HPDE6-E6E7 (cell line): Measurements from ENCODE around the gene TRDN.
"Not testable (repeated sequence)": the region's sequence is repeated elsewhere in the genome, so short reads cannot be mapped to it uniquely, and the experiment has no call there.

Source experiments
- DNase-seq: peaks from one replicate; pipeline ENCODE4 v3.0.0; 2011; ENCODE audit warnings: missing footprints; ENCODE audit errors: extremely low spot score

Gene TRDN

DNA sequence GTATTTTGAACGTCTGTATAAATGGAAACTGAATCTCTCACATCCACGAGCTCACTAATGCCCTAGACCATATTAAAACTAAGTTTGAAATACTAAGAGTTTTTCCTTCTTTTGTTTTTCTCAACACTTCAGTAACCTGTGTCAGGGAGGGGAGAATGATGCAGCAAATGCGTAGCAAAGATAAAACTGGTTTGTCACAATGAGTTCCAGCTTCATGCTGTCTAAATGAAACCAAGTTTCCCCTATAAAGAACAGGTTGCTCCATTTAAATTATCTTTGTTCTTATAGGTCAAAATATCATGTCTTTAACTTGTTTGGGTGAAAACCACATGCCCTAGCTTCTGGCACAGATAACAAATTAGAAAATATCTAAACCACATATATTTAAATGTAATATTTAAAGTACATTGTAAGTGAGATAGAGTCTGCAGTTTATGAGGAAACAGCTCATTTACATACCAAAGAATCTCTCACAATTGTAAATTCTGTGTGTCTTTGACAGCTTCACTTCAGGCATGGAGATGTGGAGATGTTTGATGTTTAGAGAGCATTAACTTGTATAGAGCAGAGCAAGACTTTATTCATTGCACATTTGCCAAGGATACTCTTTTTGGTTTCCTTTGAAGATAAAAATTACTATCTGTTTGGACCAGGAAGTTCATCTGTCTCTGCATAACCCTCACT, 7.3 kb downstream of the TRDN start:
- no peak for DNase-seq

DNA sequence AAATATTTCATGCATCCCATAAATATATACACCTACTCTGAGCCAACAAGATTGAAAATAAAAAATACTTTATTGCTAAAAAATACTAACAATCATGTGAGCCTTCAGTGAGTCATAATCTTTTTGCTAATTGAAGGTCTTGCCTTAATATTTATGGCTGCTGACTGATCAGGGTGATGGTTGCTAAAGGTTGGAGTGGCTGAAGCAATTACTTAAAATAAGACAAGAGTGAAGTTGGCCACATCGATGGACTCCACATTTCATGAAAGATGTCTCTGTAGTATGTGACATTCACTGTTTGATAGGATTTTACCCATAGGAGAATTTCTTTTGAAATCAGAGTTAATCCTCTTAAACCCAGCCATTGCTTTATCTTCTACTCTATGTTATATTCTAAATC, 11.1 kb downstream of the TRDN start:
- no peak for DNase-seq

DNA sequence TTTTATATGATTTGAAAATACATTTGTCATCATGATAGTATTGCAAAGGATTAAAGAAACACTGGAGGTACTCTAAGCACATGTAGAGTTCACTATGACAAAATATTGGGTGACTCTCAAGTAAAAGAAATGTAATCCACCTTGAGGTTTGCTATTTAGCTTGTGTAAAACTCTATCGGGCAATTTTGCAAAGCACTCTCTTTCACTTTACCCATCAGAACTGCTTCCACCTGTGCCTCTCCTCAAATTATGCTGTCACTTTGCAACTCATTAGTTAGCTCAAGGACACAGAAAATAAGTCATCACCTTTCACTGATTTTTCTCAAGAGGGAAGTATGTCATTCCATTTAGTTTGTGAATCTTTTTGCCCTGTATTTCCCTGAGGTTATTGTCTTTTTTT, 14.0 kb downstream of the TRDN start:
- no peak for DNase-seq

DNA sequence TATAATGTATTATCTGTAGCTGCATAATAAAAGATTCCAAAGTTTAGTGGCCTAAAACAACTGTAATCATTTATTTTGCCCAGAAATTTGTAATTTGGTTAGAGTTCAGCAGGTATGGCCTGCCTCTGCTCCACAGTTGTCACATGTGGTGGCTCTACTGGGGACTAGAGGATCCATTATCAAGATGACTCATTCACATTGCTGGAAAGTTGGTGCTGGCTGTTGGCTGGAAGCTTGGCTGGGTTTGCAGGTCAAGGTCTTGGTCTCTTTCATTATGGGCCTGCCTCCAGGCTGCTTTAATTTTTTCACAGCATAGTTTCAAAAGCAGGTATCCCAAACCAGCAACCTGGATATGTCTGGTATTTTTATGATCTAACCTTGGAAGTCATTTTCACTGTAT, 17.6 kb downstream of the TRDN start:
- DNase-seq, result no peak

DNA sequence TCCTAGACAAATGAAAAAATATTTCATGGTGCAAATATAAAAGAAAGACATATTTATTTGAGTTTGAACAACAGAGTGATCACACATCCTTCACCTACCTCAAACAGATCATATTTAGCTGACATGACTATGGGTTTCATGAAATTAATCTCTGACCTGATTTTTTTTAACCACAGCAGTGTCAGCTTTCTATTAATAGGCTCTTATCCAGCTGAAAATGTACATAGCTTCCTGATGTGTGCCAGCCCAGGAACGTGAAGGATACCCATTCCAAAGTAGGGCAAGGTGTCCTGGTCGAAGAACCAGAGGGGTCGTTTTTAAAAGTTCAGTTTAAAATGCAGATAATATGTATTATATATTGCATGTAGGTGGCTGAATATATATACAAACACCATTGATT, 19.8 kb downstream of the TRDN start:
- no peak for DNase-seq

DNA sequence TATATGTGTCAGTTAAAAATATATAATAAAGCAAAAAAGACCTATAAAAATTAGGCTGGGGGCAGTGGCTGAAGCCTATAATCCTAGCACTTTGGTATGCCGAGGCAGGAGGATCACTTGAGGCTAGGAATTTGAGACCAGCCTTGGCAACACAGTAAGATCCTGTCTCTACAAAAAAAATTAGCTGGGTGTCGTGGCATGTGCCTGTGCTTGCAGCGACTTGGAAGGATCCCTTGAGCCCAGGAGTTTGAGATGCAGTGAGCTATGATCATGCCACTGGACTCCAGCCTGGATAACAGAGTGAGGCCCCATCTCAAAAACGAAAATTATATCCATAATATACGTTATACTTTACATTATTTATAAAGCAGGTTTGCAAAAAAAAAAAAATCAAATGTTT, 20.7 kb downstream of the TRDN start:
- no peak for DNase-seq

DNA sequence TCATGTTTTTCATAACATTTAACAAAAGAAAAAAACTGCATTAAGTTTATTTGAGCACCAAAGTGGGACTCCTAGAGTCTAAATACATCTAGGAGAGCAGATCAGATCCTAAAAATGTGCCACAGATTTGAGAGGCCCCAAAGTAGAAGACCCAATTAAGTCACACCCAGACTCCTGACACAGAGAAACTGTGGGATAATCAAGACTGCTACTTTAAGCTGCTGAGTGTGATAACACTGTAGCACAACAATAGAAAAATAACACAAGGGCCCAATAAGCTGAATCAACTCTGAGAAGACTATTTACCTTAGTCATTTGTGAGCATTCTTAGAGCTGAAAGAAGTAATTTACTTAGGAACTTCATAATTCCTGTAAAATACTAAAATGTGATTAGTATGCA, 26.0 kb downstream of the TRDN start:
- DNase-seq, result no peak

DNA sequence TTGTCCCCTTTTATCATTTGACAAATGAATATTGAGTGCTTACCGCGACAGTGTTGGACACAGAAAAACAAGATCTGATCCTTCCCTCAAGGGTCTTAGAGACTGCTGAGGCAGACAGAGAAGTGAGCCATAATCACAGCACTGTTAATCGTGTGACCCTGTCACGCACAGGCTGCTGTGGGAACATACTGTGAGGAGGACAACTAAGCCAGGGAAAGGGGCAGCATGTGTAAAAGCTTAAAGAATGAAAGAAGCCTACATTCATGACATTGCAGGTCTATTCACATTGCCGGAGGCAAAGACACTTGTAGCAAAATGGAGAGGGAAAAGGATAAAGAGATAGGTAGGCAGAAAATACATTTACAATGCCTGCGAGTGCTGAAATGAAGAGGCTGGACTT, 32.7 kb downstream of the TRDN start:
- no peak for DNase-seq

DNA sequence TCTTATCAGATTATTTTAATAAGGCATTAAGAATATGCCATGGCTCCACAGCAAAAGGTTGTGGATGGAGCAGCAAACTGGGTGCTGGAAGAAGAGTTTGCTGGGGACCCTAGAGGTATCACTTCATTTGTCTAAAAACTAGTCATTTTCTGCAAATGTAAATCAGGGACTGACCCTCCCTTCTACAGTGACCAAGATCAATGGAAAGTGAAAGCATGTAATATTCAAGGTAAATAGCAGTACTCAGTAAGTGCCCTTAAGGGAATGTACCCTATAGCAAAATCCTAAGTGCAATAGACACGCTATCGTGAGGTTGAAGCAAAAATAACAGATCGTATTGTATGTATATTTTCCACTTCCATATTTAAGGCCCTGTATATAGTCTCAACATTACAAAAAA, 38.7 kb downstream of the TRDN start:
- DNase-seq, result no peak

DNA sequence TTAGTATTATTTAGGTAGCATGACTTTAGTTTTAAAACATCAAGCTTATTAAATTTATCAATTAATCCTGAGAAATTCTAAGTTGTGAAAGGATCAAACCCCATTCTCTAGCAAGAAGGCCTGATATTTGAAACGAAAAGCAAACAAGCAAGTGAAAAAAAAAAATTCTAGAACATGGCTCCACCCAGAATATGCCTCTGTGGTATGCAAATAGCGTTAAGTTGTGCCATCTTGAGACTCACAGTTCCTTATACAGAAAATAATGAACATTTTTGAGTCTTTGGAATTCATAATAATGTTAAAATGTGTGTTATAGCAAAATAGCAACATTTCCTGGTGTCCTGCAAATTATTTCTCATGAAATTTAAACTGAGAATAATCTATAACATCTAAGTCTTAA, 42.0 kb downstream of the TRDN start:
- no peak for DNase-seq

DNA sequence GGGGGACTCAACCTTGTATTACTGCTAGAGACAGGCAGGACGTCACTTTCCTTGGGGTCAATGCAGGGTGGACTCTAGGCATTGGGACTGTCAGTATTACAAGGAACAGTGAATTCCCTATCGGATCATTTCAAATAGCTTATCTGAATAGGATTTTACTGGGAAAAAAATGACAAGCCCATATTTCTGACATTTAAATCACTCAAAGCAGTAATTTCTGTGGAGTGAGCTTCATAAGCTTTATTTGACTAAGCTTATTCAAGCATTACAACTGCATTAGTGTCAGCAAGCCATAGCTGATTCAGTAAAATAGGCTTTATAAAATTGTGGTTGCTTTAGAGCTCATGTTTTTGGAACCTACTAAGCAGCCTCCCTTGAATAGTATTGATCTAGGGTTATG, 44.3 kb downstream of the TRDN start:
- no peak for DNase-seq

DNA sequence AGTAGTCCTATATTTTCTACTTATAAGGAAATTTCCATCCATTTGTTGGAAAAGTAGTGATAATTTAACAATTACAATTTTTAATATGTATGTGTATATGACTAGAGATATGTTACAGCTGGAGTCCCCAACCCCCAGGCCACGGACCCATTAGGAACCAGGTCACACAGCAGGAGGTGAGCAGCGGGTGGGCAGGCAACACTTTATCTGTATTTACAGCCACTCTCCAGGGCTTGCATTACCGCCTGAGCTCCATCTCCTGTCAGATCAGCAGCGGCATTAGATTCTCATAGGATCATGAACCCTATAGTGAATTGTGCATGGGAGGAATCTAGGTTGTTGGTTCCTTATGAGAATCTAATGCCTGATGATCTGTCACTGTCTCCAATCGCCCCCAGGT, 46.8 kb downstream of the TRDN start:
- no peak for DNase-seq

DNA sequence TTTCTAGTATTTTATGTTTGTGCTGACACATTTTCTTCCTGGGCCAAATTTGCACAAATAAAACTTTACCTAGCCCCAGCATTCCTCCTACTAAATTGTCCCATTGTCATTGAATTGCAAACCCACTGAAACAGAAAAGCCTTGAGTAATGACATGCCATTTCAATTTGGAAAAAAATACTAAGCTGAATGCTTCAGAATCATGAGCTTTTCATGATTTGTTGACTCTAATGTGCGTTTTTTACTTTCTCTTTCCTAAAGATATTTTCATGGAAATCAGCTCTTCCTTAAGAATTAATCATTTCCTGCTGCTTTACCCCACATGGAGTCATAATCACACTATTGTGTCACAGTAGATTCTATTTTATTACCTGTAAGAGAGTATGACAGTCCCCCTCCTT, 47.4 kb downstream of the TRDN start:
- DNase-seq, result no peak

DNA sequence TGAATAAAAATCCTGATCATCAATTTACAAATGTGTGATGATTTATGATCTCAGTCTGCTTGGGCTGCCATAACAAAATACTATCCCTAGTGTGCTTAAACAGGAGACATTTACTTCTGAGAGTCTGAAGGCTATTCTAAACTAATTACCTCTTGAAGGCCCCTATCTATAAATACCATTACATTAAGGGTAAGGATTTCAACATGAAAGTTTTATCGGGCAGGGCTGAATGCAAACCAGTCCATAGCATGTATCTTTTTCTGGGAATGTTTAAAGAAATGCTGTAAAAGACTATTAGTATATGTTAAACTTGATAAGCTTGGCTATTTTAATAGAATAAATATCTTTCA, 48.2 kb downstream of the TRDN start:
- DNase-seq, result no peak

DNA sequence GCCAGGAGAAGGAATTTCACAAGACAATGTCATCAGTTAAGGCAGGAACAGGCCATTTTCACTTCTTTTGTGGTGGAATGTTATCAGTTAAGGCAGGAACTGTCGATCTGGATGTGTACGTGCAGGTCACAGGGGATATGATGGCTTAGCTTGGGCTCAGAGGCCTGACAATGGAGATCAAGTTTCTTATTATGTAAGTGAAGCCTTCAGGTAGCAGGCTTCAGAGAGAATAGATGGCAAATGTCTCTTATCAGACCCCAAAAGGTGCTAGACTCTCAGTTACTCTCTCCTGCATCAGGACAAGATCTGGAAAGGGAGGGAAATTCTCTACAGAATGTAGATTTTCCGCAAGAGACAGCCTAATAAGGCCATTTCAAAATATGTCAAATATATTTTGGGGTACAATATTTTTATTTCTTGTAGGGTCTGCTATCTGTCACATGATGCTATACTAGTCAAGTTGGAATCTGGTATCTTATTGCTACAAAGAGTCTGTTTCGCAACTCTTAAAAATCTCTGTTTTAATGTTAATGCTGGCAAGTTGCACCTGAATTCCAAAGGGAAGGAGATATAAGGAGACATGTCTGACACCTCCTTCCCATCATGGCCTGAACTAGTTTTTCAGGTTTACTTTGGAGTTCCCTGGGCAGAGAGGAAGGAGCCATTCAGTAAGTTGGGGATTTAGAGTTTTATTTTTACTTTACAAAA, 48.8 kb downstream of the TRDN start:
- no peak for DNase-seq

DNA sequence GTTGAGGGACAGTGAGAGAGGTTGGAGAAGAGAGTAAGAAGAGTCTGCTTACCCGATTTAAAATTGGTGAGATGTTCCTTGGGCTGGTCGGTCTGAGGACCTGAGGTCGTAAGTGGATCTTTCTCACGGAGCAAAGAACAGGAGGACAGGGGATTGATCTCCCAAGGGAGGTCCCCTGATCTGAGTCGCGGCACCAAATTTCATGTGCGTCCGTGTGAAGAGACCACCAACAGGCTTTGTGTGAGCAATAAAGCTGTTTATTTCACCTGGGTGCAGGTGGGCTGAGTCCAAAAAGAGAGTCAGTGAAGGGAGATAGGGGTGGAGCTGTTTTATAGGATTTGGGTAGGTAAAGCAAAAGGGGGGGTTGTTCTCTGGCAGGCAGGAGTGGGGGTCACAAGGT, 49.3 kb downstream of the TRDN start:
- DNase-seq, result not testable (repeated sequence)

DNA sequence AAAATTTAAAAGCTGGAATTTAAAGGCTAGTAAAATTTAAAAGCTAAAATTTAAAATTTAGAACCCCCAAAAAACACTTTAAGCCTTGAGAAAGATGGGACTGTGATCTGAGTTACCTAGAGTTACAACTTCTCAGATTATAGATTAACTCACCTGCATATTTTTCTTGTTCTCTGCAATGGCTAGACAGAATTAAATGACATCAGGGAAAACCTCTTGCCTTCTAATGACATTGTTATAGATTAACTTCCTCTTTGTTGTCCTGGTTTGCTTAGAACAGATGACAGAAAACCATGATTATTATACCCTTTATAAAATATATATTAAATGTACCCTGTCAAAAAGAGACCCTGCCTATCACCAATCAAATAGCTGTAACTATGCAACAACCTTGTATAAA, 56.4 kb downstream of the TRDN start:
- DNase-seq, result no peak

DNA sequence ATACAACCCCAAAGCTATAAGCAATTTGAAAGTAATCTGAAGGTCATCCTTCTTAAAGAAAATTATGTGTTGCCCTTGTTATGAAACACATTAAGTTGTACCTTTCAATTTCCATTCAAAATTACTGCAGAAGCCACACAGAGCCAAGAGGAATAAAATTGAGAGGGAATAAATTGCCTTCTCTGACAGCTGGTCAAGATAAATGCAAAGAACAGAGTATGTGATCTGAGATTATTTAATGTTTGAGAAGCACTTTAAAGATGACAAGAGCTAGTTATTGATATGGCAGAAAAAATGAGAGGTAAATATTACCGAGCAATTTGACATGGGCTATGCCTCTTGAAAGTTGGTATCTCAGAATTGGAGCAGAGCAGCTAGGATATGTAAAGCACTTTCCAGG, 61.6 kb downstream of the TRDN start:
- DNase-seq, result no peak

DNA sequence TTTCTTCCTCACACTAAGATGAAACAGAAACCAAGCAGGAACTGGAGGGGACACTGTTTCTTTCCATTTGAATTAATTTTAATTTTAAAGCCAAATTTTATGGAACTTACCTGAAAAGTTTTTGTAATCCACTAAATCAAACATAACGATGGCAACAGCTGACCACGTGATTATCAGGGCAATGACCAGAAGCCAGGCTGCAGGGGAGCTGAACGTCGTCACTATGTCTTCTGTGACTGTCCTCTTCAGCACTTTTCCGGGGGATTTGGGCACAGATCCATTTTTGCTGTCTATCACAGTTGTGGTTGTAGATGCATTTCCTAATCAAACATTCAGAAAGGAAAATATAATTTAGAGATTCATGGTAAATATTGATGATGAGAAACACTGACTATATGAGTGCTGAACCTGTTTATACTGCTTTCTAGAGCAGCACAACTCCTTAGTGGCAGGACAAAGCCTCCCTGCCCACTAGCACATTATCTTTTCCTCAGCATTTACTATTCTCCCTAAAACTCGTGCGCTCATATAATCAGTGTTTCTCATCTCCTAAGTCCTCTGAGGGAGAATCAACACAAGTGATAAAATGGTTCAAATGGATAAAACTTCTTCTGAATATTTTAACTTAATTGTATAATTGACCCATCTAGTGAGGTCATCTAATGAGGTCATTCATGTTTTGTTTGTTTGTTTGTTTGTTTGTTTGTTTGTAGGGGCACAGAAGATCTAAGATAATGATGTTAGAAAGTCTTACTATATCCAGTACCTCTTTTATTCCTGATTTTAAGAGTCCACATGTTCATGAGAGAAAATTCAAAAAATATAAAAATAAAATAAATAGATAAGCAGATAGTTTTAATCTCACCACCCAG, 65.7 kb downstream of the TRDN start:
- DNase-seq, result no peak

DNA sequence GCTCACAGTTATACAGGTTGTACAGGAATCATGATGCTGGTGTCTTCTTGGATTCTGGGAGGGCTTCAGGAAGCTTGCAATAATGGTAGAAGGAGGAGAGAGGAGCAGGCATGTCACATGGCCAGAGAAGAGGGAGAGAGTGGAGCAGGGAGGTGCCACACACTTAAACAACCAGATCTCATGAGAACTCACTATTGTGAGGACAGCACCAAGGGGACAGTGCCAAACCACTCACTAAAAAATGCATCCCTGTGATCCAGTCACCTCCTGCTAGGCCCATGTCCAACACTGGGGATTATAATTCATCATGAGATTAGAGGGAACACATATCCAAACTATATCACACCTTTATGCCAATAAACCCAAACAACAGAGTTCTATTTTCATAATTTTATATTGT, 67.2 kb downstream of the TRDN start:
- no peak for DNase-seq

DNA sequence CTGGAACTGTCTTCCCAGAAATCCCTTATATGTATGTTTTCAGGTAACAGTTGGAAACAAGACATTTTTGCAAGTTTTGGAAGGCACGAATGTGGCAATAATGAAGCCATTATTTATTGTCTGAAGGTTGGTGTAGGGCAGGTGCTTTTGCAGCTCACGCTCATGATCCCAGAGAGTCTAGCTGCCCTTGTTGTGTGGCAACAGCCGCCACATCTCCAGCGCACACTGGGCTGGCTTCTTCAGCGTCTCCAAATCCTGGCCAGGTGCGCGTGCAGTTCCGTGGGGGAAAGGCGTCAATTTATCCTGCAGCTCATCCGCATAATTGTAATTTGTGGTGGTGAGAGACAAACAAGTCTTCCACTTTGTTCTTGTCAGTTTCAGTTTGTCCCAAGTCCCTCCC, 71.2 kb downstream of the TRDN start:
- DNase-seq, result no peak

DNA sequence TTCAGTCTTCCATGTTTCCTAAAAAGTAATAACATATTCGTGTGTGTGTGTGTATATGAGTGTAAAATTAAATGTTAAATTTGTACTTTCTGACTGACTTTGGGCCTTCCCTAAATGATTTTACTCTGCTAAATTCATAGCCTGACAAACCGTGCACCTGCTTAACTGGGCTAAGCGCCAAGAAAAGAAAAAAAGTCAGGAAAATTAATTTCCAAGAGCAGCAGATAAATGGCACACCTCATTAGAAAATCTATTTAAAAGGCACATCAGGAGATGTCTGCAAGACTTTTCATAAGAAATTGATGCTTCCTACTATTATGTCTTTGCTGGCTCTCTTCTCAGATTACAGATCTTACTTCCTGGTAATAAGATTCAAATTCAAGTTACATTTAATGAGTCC, 72.4 kb downstream of the TRDN start:
- DNase-seq, result no peak

DNA sequence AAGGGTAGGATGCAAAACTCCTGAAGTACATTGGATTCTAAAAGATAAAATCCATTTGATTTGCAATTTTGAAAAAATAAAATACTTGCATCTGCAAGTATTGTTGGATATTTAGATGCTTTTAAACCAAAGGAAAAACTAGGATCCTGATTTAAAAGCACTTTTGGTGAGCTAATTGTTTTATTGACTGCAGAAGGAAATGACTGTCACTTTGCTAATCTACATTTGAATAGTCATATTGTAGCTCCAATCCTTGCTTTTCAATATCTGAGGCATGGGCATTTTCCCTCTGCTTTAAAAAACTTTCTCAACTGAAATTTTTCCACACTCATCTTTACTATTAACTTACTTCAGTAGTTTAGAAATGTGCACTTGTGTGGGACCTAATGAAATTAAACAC, 74.1 kb downstream of the TRDN start:
- no peak for DNase-seq
